ACC112 (cell line): ENCODE data around the gene GNPAT.

Source experiments
- H2AFZ ChIP-seq: fragments of 200-600 bp; sonication (generic); one replicate; pipeline ENCODE4 v1.6.0; 2017; ENCODE audit warnings: antibody characterized with exemption, low read length; ENCODE audit not compliant: unreplicated experiment
- H3K27ac ChIP-seq: fragments of 200-600 bp; sonication (generic); 2 replicates; pipeline ENCODE4 v1.5.1; 2014; ENCODE audit warnings: low read depth, mild to moderate bottlenecking, antibody characterized with exemption, low read length, moderate library complexity
- H3K27me3 ChIP-seq: fragments of 200-600 bp; sonication (generic); 2 replicates; pipeline ENCODE4 v1.6.1; 2014; ENCODE audit warnings: mild to moderate bottlenecking, antibody characterized with exemption, low read length, moderate library complexity, mixed read lengths; ENCODE audit not compliant: insufficient read depth
- H3K36me3 ChIP-seq: fragments of 200-600 bp; sonication (generic); 2 replicates; pipeline ENCODE4 v1.6.1; 2016; ENCODE audit warnings: mild to moderate bottlenecking, antibody characterized with exemption, low read length, moderate library complexity, mixed read lengths; ENCODE audit not compliant: insufficient read depth
- H3K4me1 ChIP-seq: fragments of 200-600 bp; sonication (generic); one replicate; pipeline ENCODE4 v1.6.1; 2016; ENCODE audit warnings: low read length, mixed read lengths; ENCODE audit not compliant: insufficient read depth, unreplicated experiment, control insufficient read depth
- H3K4me3 ChIP-seq: fragments of 200-600 bp; sonication (generic); 2 replicates; pipeline ENCODE4 v1.5.1; 2014; ENCODE audit warnings: mild to moderate bottlenecking, low read depth, low read length
- H3K79me2 ChIP-seq: fragments of 200-600 bp; sonication (generic); one replicate; pipeline ENCODE4 v1.6.0; 2016; ENCODE audit warnings: low read length; ENCODE audit not compliant: control insufficient read depth, unreplicated experiment, insufficient read depth

GNPAT gene

GRCh38 chr1:231214918-231215680 lies 25.9 kb upstream of the GNPAT start:
- no peak overlapping the region for H3K4me3 ChIP-seq
- H3K36me3 ChIP-seq: no peaks in the 10 kb centered on the region
- H3K27me3 ChIP-seq: peaks cover 33% of the 10 kb centered on the region
- H3K79me2 ChIP-seq: no peaks in the 10 kb centered on the region
- no peak overlapping the region for H3K27ac ChIP-seq
- H2AFZ ChIP-seq: no peak overlapping the region
- H3K4me1 ChIP-seq: no peaks in the 10 kb centered on the region

DNA sequence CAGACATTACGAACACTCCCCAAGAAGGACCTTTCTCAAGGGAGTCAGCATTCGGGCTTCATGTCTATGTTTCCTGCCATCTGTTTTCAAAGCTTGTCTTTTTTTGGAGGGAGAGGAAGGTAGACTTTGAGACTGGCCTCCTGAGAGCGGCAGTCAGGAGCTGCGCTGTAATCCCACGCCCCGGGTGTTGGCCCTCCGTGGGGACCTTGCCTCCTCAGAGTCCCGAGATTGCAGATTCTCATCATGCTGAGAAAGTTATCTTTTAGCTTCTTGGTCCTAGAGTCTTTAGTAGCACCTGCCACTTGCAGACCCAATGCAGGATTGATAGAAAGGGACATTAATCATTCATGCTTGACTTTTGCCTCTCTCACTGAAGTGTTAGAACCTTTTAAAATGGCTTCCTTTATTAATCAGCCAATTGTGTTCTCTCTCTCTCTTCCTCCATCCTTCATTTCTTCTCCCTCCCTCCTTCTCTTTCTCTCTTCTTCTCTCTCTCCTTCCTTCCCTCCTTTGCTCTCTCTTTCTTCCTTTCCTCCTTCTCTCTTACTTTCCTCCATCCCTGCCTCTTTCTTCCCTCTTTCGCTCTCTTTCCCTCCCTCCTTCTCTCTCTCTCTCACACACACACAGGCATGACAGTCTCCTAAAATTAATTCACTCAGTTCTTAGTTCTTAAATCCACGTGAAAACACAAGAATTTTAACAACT lies 25.2 kb upstream of the GNPAT start:
- no peak overlapping the region for H3K4me3 ChIP-seq
- peaks cover 33% of the 10 kb centered on the region for H3K27me3 ChIP-seq
- H2AFZ ChIP-seq: no peak overlapping the region
- no peak overlapping the region for H3K27ac ChIP-seq
- H3K79me2 ChIP-seq: no peaks in the 10 kb centered on the region
- no peaks in the 10 kb centered on the region for H3K36me3 ChIP-seq
- H3K4me1 ChIP-seq: no peaks in the 10 kb centered on the region

- Histone ChIP-seq H2AFZ (no peak overlapping the region), H3K4me1 (no peaks in the 10 kb centered on the region), H3K4me3 (no peak overlapping the region), H3K27me3 (peaks cover 33% of the 10 kb centered on the region), H3K36me3 (no peaks in the 10 kb centered on the region), H3K27ac (no peak overlapping the region), H3K79me2 (no peaks in the 10 kb centered on the region)
Observed at GRCh38 chr1:231216498-231216897, 24.5 kb upstream of the GNPAT start.

DNA sequence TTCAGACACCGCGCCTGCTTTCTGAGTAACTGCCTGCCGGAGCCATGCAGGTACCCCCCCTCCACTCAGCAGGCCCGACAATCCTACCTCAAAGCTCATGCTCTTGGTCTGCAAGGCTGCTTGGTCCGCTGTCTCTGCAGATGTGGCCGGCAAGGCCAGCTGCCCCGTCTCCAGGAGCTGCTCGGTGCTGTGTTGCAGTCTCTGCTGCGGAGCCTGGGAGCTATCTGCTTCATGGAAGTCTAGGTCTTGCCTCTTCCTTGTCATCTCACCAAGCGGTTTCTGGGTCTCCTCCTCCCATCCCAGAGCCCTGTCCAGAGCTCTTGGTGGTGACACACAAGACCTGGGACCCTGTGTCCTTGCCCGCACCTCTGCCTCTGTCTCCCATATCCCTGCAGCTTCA lies 24.0 kb upstream of the GNPAT start:
- Histone ChIP-seq H3K4me1 (no peaks in the 10 kb centered on the region), H3K27ac (no peak overlapping the region), H3K79me2 (no peaks in the 10 kb centered on the region), H2AFZ (no peak overlapping the region), H3K4me3 (no peak overlapping the region), H3K36me3 (no peaks in the 10 kb centered on the region), H3K27me3 (peaks cover 32% of the 10 kb centered on the region)

DNA sequence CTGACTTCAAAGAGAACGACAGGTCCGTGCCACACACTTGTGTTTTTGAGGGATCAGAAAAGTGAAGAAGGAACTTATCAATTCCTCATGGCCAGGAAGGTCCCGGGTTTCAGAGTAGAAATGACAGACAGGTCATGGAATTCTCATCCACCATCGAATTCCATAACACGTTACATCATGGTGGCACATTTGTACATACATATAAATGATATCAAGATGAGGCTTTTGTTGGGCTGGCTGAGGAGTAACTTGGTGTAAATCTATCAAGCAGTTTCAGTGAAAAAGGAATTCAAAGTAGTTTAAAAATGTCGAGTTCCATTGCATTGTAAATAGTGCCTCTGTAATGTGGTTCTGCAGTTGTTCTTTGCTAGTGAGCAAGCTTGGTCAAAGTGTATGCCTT lies 22.9 kb upstream of the GNPAT start:
- Histone ChIP-seq H3K4me3 (no peak overlapping the region), H3K27me3 (peaks cover 25% of the 10 kb centered on the region), H3K4me1 (no peaks in the 10 kb centered on the region), H2AFZ (no peak overlapping the region), H3K27ac (no peak overlapping the region), H3K79me2 (no peaks in the 10 kb centered on the region), H3K36me3 (no peaks in the 10 kb centered on the region)

DNA sequence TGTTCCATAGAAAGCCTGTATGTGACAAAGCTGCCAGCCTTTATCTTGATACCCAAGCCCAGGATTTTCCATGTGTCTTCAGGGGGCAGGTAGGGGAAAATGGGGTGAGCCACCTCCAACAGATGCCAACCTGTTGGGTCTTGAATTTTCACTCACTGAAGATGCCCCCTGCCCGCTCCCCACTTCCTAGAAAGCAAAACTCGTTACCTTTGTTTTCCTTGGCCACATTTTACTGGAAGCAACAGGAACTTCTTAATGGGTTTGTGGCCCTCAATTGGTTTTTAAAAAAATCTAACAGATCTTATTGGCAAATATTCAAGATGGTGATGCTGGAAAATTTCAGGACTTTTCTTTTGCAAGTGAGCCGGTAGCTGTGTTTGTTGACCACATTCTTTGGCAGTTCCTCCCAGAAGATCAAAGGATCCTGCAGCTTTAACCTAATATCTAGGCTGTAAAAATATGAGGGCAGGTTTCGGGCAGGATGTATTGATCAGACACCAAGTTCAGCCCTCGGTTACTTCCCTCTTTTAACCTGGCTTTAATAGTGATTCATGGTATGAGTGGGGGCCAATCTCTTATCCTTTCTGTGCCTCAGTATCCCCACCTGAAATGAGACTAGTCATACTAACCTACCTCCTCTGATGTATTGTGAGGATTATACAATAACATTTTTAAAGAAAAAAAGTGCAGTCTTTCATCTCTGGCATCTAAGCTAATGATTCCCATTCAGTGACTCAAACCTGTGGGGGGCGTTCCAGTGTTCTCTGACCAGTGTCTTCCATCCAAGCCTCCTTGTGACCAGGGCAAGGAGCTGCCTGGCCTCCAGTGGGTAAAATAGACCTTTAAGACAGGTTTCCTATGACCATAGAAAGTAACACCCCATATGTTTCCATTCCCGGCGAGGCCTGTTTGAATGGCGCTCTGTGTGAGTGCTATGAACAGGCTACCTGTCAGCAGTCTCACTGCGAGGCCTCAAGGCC lies 21.3 kb upstream of the GNPAT start:
- H3K4me1 ChIP-seq: no peaks in the 10 kb centered on the region
- H3K4me3 ChIP-seq: no peak overlapping the region
- H3K27ac ChIP-seq: no peak overlapping the region
- H2AFZ ChIP-seq: no peak overlapping the region
- peaks cover 24% of the 10 kb centered on the region for H3K27me3 ChIP-seq
- H3K36me3 ChIP-seq: 0 out of 2 replicates have a peak, but pooled peaks cover 3% of the 10 kb centered on the region
- no peaks in the 10 kb centered on the region for H3K79me2 ChIP-seq

- Histone ChIP-seq H2AFZ (no peak overlapping the region), H3K4me3 (no peak overlapping the region), H3K79me2 (no peaks in the 10 kb centered on the region), H3K36me3 (0 out of 2 replicates have a peak, but pooled peaks cover 6% of the 10 kb centered on the region), H3K27ac (no peak overlapping the region), H3K4me1 (no peaks in the 10 kb centered on the region), H3K27me3 (peaks cover 17% of the 10 kb centered on the region; the same call in 1 of the 2 replicates)
Observed at GRCh38 chr1:231220801-231221200, 20.2 kb upstream of the GNPAT start.

GRCh38 chr1:231226156-231226555 lies 14.9 kb upstream of the GNPAT start:
- Histone ChIP-seq H3K36me3 (peaks cover 22% of the 10 kb centered on the region), H3K27ac (no peak overlapping the region), H3K4me1 (no peaks in the 10 kb centered on the region), H3K79me2 (peaks cover 2% of the 10 kb centered on the region), H3K27me3 (no peaks in the 10 kb centered on the region), H3K4me3 (no peak overlapping the region), H2AFZ (no peak overlapping the region)

DNA sequence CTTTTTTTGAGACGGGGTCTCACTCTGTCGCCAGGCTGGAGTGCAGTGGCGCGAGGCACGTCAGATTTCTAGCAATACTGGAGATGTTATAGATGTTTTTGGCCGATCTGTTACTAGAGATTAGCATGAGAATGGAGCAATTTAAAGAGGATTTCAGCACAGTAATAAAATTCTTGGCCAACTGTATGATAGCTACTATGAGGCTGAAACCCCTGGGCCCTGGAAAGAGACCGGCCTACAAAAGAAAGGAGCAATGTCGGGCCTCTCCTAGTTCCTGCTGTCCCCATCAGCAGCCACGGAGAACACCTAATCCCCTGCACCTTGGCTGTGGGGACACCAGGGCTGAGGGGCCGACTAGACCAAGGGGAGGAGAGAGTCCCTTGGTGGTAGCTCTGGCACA lies 9.5 kb upstream of the GNPAT start:
- H2AFZ ChIP-seq: no peak overlapping the region
- no peaks in the 10 kb centered on the region for H3K27me3 ChIP-seq
- no peak overlapping the region for H3K4me3 ChIP-seq
- no peak overlapping the region for H3K27ac ChIP-seq
- H3K79me2 ChIP-seq: peaks cover 11% of the 10 kb centered on the region
- H3K36me3 ChIP-seq: peaks cover 16% of the 10 kb centered on the region
- H3K4me1 ChIP-seq: no peaks in the 10 kb centered on the region

- H3K4me3 ChIP-seq: no peak overlapping the region
- H3K4me1 ChIP-seq: no peaks in the 10 kb centered on the region
- no peaks in the 10 kb centered on the region for H3K27me3 ChIP-seq
- peaks cover 11% of the 10 kb centered on the region for H3K79me2 ChIP-seq
- no peak overlapping the region for H3K27ac ChIP-seq
- peaks cover 9% of the 10 kb centered on the region for H3K36me3 ChIP-seq
- H2AFZ ChIP-seq: no peak overlapping the region
Observed at GRCh38 chr1:231232870-231233734, 7.9 kb upstream of the GNPAT start.
